DND-41 (cell line): Measurements from ENCODE around the gene SECTM1.

Source experiments
- CTCF ChIP-seq: IDR thresholded peaks from 2 replicates; pipeline ENCODE4 v1.5.1; 2012; ENCODE audit warnings: borderline replicate concordance, low read length, moderate library complexity, mild to moderate bottlenecking; ENCODE audit not compliant: poor library complexity, severe bottlenecking; ENCODE audit errors: extremely low read depth
- EZH2 ChIP-seq: IDR thresholded peaks from 3 replicates; pipeline ENCODE4 v1.6.1; 2012; ENCODE audit warnings: borderline replicate concordance, low read depth, mild to moderate bottlenecking, moderate library complexity, low read length, inconsistent platforms; ENCODE audit not compliant: severe bottlenecking

- TF ChIP-seq CTCF (no peak), EZH2 (no peak)
Observed at GRCh38 chr17:82272495-82273326, 60.9 kb downstream of the SECTM1 start.
